Measurements from ENCODE around the gene SRGAP1. TPM values are rescaled to one million over a fixed set of nuclear protein-coding genes. Genes with fewer than 3 reads are reported as not detected.
A peak's percentile ranks its signal among the peaks of the same experiment; 100 is the strongest.
"Not testable (repeated sequence)": the region's sequence is repeated elsewhere in the genome, so short reads cannot be mapped to it uniquely, and the experiment has no call there.

SRGAP1 gene
- polyA plus RNA-seq, 1 experiment: 24.9 TPM

DNA sequence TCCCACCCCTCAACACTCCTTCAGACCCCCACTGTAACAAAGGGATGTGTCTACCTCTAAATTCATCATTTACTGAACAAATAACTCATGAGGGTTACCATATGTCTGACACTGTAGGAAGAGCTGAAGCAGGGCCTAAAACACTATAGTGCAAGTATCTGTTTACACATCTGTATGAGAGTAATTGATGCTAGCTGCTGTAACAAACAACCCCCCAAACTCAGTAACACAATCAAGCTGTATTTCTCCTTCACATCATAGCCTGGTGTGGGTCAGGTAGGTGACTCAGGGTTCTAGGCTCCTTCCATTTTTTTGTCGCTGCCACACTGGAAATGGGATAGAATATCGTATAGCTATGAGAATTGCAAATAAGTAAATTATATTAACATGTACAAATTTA lies 312.6 kb downstream of the SRGAP1 start:
- H3K27ac ChIP-seq (ENCODE audit: low read depth, low read length): no peak overlapping the region
- H3K27me3 ChIP-seq (ENCODE audit: control insufficient read depth, insufficient read depth, low read length): no peaks in the 10 kb centered on the region
- DNase-seq (ENCODE audit: low read depth, low spot score): no peak
- TF ChIP-seq, protein P1, sequence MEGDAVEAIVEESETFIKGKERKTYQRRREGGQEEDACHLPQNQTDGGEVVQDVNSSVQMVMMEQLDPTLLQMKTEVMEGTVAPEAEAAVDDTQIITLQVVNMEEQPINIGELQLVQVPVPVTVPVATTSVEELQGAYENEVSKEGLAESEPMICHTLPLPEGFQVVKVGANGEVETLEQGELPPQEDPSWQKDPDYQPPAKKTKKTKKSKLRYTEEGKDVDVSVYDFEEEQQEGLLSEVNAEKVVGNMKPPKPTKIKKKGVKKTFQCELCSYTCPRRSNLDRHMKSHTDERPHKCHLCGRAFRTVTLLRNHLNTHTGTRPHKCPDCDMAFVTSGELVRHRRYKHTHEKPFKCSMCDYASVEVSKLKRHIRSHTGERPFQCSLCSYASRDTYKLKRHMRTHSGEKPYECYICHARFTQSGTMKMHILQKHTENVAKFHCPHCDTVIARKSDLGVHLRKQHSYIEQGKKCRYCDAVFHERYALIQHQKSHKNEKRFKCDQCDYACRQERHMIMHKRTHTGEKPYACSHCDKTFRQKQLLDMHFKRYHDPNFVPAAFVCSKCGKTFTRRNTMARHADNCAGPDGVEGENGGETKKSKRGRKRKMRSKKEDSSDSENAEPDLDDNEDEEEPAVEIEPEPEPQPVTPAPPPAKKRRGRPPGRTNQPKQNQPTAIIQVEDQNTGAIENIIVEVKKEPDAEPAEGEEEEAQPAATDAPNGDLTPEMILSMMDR (IDR thresholded peaks at IDR 0.05; ENCODE audit: low read depth, low read length): no peak
- POLR2A ChIA-PET: no interaction called here
- CTCF ChIA-PET: interaction anchor here (0.9 to 1.1 kb wide), 2 partner anchors 313 to 318 kb away, joined by 3 read pairs; partner anchors contain the start of gene SRGAP1
- no peaks in the 10 kb centered on the region for H3K9me3 ChIP-seq (ENCODE audit: control insufficient read depth, insufficient read depth, low read length)
- H3K4me3 ChIP-seq (ENCODE audit: low read depth, low read length): no peak overlapping the region

DNA sequence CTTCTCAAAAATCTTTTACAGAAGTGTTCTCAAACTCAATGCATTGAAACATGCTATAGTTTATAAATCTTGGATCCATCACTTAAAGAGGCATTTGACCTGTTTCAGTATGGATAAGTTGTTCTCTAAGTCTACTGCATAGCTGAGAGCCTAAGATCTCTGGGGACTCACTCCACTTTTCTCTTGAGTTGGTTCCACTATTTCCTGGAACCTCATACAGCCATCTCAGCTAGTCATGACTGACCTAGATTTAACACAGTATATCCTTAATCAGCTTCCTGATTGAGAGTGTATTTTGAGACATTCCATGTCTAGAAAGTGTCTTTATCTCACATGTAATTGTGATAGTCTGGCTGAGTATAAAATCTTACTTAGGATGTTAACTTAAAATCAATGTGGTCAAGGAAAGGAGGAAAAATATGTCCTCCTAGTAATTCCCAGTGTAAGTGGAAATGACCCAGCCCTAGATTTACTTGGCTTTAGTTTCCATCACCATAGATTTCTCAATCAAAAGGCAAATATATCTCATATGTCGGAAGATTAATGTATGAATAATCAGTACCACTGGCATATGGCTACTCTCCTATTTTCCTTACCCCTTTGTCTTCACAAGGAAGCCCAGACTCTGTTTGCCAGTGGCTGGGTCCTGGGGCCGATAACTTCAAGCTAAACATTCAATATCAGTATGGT lies 315.7 kb downstream of the SRGAP1 start:
- CTCF ChIA-PET: interaction anchor here (0.6 kb wide), 1 partner anchor 636 kb away, joined by 4 read pairs; no protein-coding TSS in a partner anchor
- Histone ChIP-seq H3K4me3 (ENCODE audit: low read depth, low read length) (no peak overlapping the region), H3K27me3 (ENCODE audit: control insufficient read depth, insufficient read depth, low read length) (no peaks in the 10 kb centered on the region), H3K27ac (ENCODE audit: low read depth, low read length) (peak overlapping the region; percentile 79), H3K9me3 (ENCODE audit: control insufficient read depth, insufficient read depth, low read length) (no peaks in the 10 kb centered on the region)
- TF ChIP-seq, protein P1 (IDR thresholded peaks at IDR 0.05; ENCODE audit: low read depth, low read length): no peak
- DNase-seq (ENCODE audit: low read depth, low spot score): no peak
- POLR2A ChIA-PET: no interaction called here

DNA sequence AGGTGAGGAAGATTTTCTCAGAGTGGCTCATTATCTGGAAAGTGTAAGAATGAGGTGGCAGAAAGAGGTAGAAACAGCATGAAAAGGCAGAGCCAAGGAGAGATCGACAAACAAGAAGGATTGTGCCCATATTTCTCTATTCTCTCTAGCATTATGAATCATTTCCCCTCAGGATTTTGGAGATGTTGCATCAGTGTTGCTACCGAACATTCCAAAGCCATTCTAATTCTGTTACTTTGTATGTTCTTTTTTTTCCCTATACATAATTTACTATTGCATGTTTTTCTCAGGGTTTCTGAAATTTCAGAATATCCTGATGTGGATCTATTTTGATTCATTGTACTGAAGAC lies 316.2 kb downstream of the SRGAP1 start:
- H3K4me3 ChIP-seq (ENCODE audit: low read depth, low read length): no peak overlapping the region
- peak; percentile 20 for DNase-seq (ENCODE audit: low read depth, low spot score)
- no peaks in the 10 kb centered on the region for H3K27me3 ChIP-seq (ENCODE audit: control insufficient read depth, insufficient read depth, low read length)
- TF ChIP-seq, protein P1 (IDR thresholded peaks at IDR 0.05; ENCODE audit: low read depth, low read length): no peak
- no peaks in the 10 kb centered on the region for H3K9me3 ChIP-seq (ENCODE audit: control insufficient read depth, insufficient read depth, low read length)
- POLR2A ChIA-PET: no interaction called here
- H3K27ac ChIP-seq (ENCODE audit: low read depth, low read length): peak overlapping the region; percentile 79
- CTCF ChIA-PET: no interaction called here

DNA sequence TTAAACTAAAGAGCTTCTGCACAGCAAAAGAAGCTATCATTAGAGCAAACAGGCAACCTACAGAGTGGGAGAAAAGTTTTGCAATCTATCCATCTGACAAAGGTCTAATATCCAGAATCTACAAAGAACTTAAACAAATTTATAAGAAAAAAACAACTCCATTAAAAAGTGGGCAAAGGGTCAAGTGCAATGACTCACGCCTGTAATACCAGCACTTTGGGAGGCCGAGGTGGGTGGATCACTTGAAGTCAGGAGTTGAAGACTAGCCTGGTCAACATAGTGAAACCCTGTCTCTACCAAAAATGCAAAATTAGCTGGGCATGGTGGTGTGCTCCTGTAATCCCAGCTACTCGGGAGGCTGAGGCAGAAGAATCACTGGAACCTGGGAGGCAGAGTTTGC lies 322.1 kb downstream of the SRGAP1 start:
- H3K27ac ChIP-seq (ENCODE audit: low read depth, low read length); H3K9me3 ChIP-seq (ENCODE audit: control insufficient read depth, insufficient read depth, low read length); POLR2A ChIA-PET; DNase-seq (ENCODE audit: low read depth, low spot score); H3K4me3 ChIP-seq (ENCODE audit: low read depth, low read length); H3K27me3 ChIP-seq (ENCODE audit: control insufficient read depth, insufficient read depth, low read length); CTCF ChIA-PET: not testable (repeated sequence)

DNA sequence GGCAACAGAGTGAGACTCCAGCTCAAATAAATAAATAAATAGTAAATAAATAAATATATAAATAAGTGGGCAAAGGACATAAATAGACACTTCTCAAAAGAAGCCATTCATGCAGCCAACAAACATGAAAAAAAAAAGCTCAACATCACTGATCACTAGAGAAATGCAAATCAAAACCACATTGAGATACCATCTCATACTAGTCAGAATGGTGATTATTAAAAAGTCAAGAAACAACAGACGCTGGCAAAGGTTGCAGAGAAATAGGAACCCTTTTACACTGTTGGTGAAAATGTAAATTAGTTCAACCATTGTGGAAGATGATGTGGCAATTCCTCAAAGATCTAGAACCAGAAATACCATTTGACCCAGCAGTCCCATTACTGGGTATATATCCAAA lies 322.5 kb downstream of the SRGAP1 start:
- CTCF ChIA-PET; POLR2A ChIA-PET; DNase-seq (ENCODE audit: low read depth, low spot score); H3K27me3 ChIP-seq (ENCODE audit: control insufficient read depth, insufficient read depth, low read length); H3K27ac ChIP-seq (ENCODE audit: low read depth, low read length); H3K4me3 ChIP-seq (ENCODE audit: low read depth, low read length); H3K9me3 ChIP-seq (ENCODE audit: control insufficient read depth, insufficient read depth, low read length): not testable (repeated sequence)

DNA sequence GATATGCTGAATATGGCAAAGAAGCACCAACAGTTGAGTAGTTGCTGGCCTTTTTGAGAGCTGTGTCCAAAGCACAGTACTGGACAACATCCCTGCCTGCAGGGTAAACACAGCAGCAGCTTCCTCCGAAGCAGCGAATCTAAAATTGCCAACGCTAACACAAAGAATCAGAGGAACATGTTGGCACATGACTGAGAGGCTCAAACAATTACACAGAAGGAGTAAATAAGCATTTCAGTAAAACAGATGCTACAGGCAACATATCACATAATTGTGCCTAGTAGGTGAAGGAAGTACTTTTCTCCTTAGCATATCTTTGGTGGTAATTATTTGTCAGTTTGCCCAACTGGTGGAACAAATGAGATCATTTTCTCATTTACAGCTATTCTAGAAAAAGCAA lies 325.5 kb downstream of the SRGAP1 start:
- TF ChIP-seq, protein P1 (IDR thresholded peaks at IDR 0.05; ENCODE audit: low read depth, low read length): no peak
- Histone ChIP-seq H3K27ac (ENCODE audit: low read depth, low read length) (no peak overlapping the region), H3K27me3 (ENCODE audit: control insufficient read depth, insufficient read depth, low read length) (no peaks in the 10 kb centered on the region), H3K9me3 (ENCODE audit: control insufficient read depth, insufficient read depth, low read length) (no peaks in the 10 kb centered on the region; the same call in 1 of the 2 replicates), H3K4me3 (ENCODE audit: low read depth, low read length) (no peak overlapping the region)
- DNase-seq (ENCODE audit: low read depth, low spot score): no peak
- CTCF ChIA-PET: interaction anchor here (1.1 kb wide), 1 partner anchor 326 kb away, joined by 3 read pairs; the partner anchor contains the start of gene SRGAP1
- POLR2A ChIA-PET: no interaction called here

All from AG04450 (cell line).